Panc1 (cell line): ENCODE results near the gene BPTF.

Experiments used
- SIN3A ChIP-seq: IDR thresholded peaks from 2 replicates; pipeline ENCODE4 v1.6.1; 2012; ENCODE audit warnings: low read depth, mild to moderate bottlenecking, low read length, moderate library complexity, borderline replicate concordance; ENCODE audit not compliant: insufficient read depth
- TF ChIP-seq, protein P1 (sequence below): fragments of 450-650 bp; IDR thresholded peaks from 2 replicates; pipeline ENCODE4 v1.5.1; 2017; ENCODE audit warnings: mild to moderate bottlenecking
- TF ChIP-seq, protein P2 (sequence below), 2 experiments: IDR thresholded peaks; 2 replicates each; pipeline ENCODE4 v1.6.1; 2011 to 2012; ENCODE audit warnings: low read depth in 2 of 2, control low read depth in 1 of 2, low read length in 1 of 2, mild to moderate bottlenecking in 1 of 2, moderate library complexity in 1 of 2; ENCODE audit not compliant: insufficient read depth in 1 of 2

DNA sequence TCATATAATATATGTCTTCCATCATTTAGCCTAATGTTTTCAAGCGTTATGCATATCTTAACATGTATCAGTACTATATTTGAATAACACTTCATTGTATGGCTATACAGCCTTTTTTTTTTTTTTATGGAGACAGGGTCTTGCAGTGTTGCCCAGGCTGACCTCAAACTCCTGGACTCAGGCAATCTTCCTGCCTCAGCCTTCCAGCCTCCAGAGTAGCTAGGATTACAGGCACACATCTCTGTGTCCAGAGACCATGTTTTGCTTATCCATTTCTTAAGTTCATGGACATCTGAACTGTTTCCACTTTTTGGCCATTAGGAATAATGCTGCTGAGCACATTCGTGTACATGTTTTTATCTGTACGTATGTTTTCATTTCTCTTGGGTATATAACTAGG is 7.8 kb downstream of the BPTF start:
- TF ChIP-seq, protein P1, sequence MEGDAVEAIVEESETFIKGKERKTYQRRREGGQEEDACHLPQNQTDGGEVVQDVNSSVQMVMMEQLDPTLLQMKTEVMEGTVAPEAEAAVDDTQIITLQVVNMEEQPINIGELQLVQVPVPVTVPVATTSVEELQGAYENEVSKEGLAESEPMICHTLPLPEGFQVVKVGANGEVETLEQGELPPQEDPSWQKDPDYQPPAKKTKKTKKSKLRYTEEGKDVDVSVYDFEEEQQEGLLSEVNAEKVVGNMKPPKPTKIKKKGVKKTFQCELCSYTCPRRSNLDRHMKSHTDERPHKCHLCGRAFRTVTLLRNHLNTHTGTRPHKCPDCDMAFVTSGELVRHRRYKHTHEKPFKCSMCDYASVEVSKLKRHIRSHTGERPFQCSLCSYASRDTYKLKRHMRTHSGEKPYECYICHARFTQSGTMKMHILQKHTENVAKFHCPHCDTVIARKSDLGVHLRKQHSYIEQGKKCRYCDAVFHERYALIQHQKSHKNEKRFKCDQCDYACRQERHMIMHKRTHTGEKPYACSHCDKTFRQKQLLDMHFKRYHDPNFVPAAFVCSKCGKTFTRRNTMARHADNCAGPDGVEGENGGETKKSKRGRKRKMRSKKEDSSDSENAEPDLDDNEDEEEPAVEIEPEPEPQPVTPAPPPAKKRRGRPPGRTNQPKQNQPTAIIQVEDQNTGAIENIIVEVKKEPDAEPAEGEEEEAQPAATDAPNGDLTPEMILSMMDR = no peak
- TF ChIP-seq SIN3A = no peak
- TF ChIP-seq, protein P2, sequence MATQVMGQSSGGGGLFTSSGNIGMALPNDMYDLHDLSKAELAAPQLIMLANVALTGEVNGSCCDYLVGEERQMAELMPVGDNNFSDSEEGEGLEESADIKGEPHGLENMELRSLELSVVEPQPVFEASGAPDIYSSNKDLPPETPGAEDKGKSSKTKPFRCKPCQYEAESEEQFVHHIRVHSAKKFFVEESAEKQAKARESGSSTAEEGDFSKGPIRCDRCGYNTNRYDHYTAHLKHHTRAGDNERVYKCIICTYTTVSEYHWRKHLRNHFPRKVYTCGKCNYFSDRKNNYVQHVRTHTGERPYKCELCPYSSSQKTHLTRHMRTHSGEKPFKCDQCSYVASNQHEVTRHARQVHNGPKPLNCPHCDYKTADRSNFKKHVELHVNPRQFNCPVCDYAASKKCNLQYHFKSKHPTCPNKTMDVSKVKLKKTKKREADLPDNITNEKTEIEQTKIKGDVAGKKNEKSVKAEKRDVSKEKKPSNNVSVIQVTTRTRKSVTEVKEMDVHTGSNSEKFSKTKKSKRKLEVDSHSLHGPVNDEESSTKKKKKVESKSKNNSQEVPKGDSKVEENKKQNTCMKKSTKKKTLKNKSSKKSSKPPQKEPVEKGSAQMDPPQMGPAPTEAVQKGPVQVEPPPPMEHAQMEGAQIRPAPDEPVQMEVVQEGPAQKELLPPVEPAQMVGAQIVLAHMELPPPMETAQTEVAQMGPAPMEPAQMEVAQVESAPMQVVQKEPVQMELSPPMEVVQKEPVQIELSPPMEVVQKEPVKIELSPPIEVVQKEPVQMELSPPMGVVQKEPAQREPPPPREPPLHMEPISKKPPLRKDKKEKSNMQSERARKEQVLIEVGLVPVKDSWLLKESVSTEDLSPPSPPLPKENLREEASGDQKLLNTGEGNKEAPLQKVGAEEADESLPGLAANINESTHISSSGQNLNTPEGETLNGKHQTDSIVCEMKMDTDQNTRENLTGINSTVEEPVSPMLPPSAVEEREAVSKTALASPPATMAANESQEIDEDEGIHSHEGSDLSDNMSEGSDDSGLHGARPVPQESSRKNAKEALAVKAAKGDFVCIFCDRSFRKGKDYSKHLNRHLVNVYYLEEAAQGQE (IDR thresholded peaks at IDR 0.05; ENCODE audit: insufficient read depth in 1 of 2, low read depth in 2 of 2, low read length in 1 of 2) = no peak
